ENCODE measurements around the gene MYO10.

The MYO10 gene

GRCh38 chr5:16864631-16865131 is 71.4 kb downstream of the MYO10 start:
- POLR2A ChIA-PET = no interaction called here
- TF ChIP-seq FOXK2 (IDR thresholded peaks at IDR 0.05) = no peak
- no peak for TF ChIP-seq HDGF (IDR thresholded peaks at IDR 0.05; ENCODE audit: borderline replicate concordance)
- no peak for TF ChIP-seq ARNT (IDR thresholded peaks at IDR 0.05)
- TF ChIP-seq FOXM1 (IDR thresholded peaks at IDR 0.05; ENCODE audit: borderline replicate concordance) = no peak
- no peak for TF ChIP-seq PKNOX1 (IDR thresholded peaks at IDR 0.05)
- no peak for TF ChIP-seq FOXA1 (IDR thresholded peaks at IDR 0.05)
- TF ChIP-seq BHLHE40 (IDR thresholded peaks at IDR 0.05; ENCODE audit: borderline replicate concordance) = no peak
- no peak for TF ChIP-seq L3MBTL2 (conservative IDR thresholded peaks at IDR 0.05)
- TF ChIP-seq SUZ12 (IDR thresholded peaks at IDR 0.05) = no peak
- TF ChIP-seq CTBP1 (IDR thresholded peaks at IDR 0.05; ENCODE audit: borderline replicate concordance) = no peak
- TF ChIP-seq ELF4 (IDR thresholded peaks at IDR 0.05) = no peak
- no peak for TF ChIP-seq TARDBP (IDR thresholded peaks at IDR 0.05)
- no peak for TF ChIP-seq SP1 (IDR thresholded peaks at IDR 0.05)
- no peak for TF ChIP-seq ZNF384 (IDR thresholded peaks at IDR 0.05)
- no peak for TF ChIP-seq LEF1 (IDR thresholded peaks at IDR 0.05; ENCODE audit: borderline replicate concordance)
- no peak for TF ChIP-seq NFRKB (IDR thresholded peaks at IDR 0.05)
- CTCF ChIA-PET = no interaction called here
- DNase-seq (ENCODE audit: extremely low spot score) = no peak

- no peak for TF ChIP-seq PKNOX1 (IDR thresholded peaks at IDR 0.05)
- no peak for TF ChIP-seq SUZ12 (IDR thresholded peaks at IDR 0.05)
- no peak for TF ChIP-seq FOXM1 (IDR thresholded peaks at IDR 0.05; ENCODE audit: borderline replicate concordance)
- no peak for TF ChIP-seq HDGF (IDR thresholded peaks at IDR 0.05; ENCODE audit: borderline replicate concordance)
- DNase-seq (ENCODE audit: extremely low spot score) = no peak
- CTCF ChIA-PET = no interaction called here
- POLR2A ChIA-PET = no interaction called here
Observed at GRCh38 chr5:16863469-16863946, 72.6 kb downstream of the MYO10 start.

- no peak for DNase-seq (ENCODE audit: extremely low spot score)
- ChIA-PET CTCF (no interaction called here), POLR2A (no interaction called here)
- TF ChIP-seq FOXA1 (IDR thresholded peaks at IDR 0.05) (no peak), FOXM1 (IDR thresholded peaks at IDR 0.05; ENCODE audit: borderline replicate concordance) (no peak), TARDBP (IDR thresholded peaks at IDR 0.05) (no peak), SP1 (IDR thresholded peaks at IDR 0.05) (no peak), CTBP1 (IDR thresholded peaks at IDR 0.05; ENCODE audit: borderline replicate concordance) (no peak), NFRKB (IDR thresholded peaks at IDR 0.05) (no peak), BHLHE40 (IDR thresholded peaks at IDR 0.05; ENCODE audit: borderline replicate concordance) (no peak), PKNOX1 (IDR thresholded peaks at IDR 0.05) (no peak), ZNF384 (IDR thresholded peaks at IDR 0.05) (no peak), ELF4 (IDR thresholded peaks at IDR 0.05) (no peak)
Observed at GRCh38 chr5:16862777-16863176, 73.3 kb downstream of the MYO10 start.

GRCh38 chr5:16859346-16859745 is 76.7 kb downstream of the MYO10 start:
- POLR2A ChIA-PET = no interaction called here
- no peak for TF ChIP-seq FOXA1 (IDR thresholded peaks at IDR 0.05)
- no peak for TF ChIP-seq ZNF384 (IDR thresholded peaks at IDR 0.05)
- no peak for TF ChIP-seq ARNT (IDR thresholded peaks at IDR 0.05)
- TF ChIP-seq HDGF (IDR thresholded peaks at IDR 0.05; ENCODE audit: borderline replicate concordance) = no peak
- TF ChIP-seq NFRKB (IDR thresholded peaks at IDR 0.05) = no peak
- no peak for TF ChIP-seq PKNOX1 (IDR thresholded peaks at IDR 0.05)
- TF ChIP-seq FOXM1 (IDR thresholded peaks at IDR 0.05; ENCODE audit: borderline replicate concordance) = no peak
- no peak for TF ChIP-seq L3MBTL2 (conservative IDR thresholded peaks at IDR 0.05)
- no peak for TF ChIP-seq SUZ12 (IDR thresholded peaks at IDR 0.05)
- TF ChIP-seq BHLHE40 (IDR thresholded peaks at IDR 0.05; ENCODE audit: borderline replicate concordance) = no peak
- no peak for TF ChIP-seq TARDBP (IDR thresholded peaks at IDR 0.05)
- TF ChIP-seq ELF4 (IDR thresholded peaks at IDR 0.05) = no peak
- no peak for TF ChIP-seq LEF1 (IDR thresholded peaks at IDR 0.05; ENCODE audit: borderline replicate concordance)
- no peak for TF ChIP-seq SP1 (IDR thresholded peaks at IDR 0.05)
- TF ChIP-seq CTBP1 (IDR thresholded peaks at IDR 0.05; ENCODE audit: borderline replicate concordance) = no peak
- TF ChIP-seq FOXK2 (IDR thresholded peaks at IDR 0.05) = no peak
- no peak for DNase-seq (ENCODE audit: extremely low spot score)
- CTCF ChIA-PET = no interaction called here

- TF ChIP-seq ZNF384 (IDR thresholded peaks at IDR 0.05) = no peak
- no peak for TF ChIP-seq BHLHE40 (IDR thresholded peaks at IDR 0.05; ENCODE audit: borderline replicate concordance)
- no peak for TF ChIP-seq TARDBP (IDR thresholded peaks at IDR 0.05)
- TF ChIP-seq PKNOX1 (IDR thresholded peaks at IDR 0.05) = no peak
- TF ChIP-seq FOXM1 (IDR thresholded peaks at IDR 0.05; ENCODE audit: borderline replicate concordance) = no peak
- TF ChIP-seq L3MBTL2 (conservative IDR thresholded peaks at IDR 0.05) = no peak
- TF ChIP-seq CTBP1 (IDR thresholded peaks at IDR 0.05; ENCODE audit: borderline replicate concordance) = no peak
- TF ChIP-seq SP1 (IDR thresholded peaks at IDR 0.05) = no peak
- no peak for TF ChIP-seq LEF1 (IDR thresholded peaks at IDR 0.05; ENCODE audit: borderline replicate concordance)
- no peak for TF ChIP-seq SUZ12 (IDR thresholded peaks at IDR 0.05)
- no peak for TF ChIP-seq ARNT (IDR thresholded peaks at IDR 0.05)
- no peak for TF ChIP-seq NFRKB (IDR thresholded peaks at IDR 0.05)
- TF ChIP-seq FOXK2 (IDR thresholded peaks at IDR 0.05) = no peak
- no peak for TF ChIP-seq FOXA1 (IDR thresholded peaks at IDR 0.05)
- no peak for TF ChIP-seq ELF4 (IDR thresholded peaks at IDR 0.05)
- TF ChIP-seq HDGF (IDR thresholded peaks at IDR 0.05; ENCODE audit: borderline replicate concordance) = no peak
- ChIA-PET CTCF (no interaction called here), POLR2A (no interaction called here)
Observed at GRCh38 chr5:16858151-16858550, 77.9 kb downstream of the MYO10 start.

More at GRCh38 chr5:16858151-16858550, 77.9 kb downstream of the MYO10 start:
- DNase-seq (ENCODE audit: extremely low spot score) = no peak
